Fibroblast of villous mesenchyme (primary cell): ENCODE measurements around the gene MAPK10. TPM values are rescaled to one million over a fixed set of nuclear protein-coding genes. Genes with fewer than 3 reads are reported as not detected.

Source experiments
- DNase-seq: peaks from one replicate; pipeline ENCODE4 v3.0.0-alpha.2; 2010; ENCODE audit warnings: low read depth
- H3K4me3 ChIP-seq: 2 replicates; pipeline ENCODE4 v1.5.1; 2011; ENCODE audit warnings: low read depth, mild to moderate bottlenecking, low read length
- CTCF ChIP-seq: IDR thresholded peaks from 2 replicates; pipeline ENCODE4 v1.5.1; 2012; ENCODE audit warnings: low read depth, mild to moderate bottlenecking, low read length; ENCODE audit not compliant: insufficient read depth
- total RNA-seq: library from RNA; depleted of rRNA; stranded (reverse); fragments of >200 nt; gene quantifications from 2 replicates; pipeline ENCODE4 v1.2.3, GENCODE V29; 2012

MAPK10 gene
- total RNA-seq, 1 donor, result 12.1 TPM

GRCh38 chr4:86160426-86160825 lies 199.4 kb downstream of the MAPK10 start:
- no peak overlapping the region for H3K4me3 ChIP-seq
- TF ChIP-seq CTCF, result no peak
- no peak for DNase-seq

GRCh38 chr4:86159216-86159615 lies 200.6 kb downstream of the MAPK10 start:
- TF ChIP-seq CTCF, result no peak
- no peak overlapping the region for H3K4me3 ChIP-seq
- peak; percentile 26 for DNase-seq

- TF ChIP-seq CTCF, result no peak
Measured at GRCh38 chr4:86156531-86156930, 203.3 kb downstream of the MAPK10 start.

GRCh38 chr4:86155766-86156165 lies 204.1 kb downstream of the MAPK10 start:
- DNase-seq, result no peak
- TF ChIP-seq CTCF, result no peak
- H3K4me3 ChIP-seq, result no peak overlapping the region

More at GRCh38 chr4:86156531-86156930, 203.3 kb downstream of the MAPK10 start:
- DNase-seq, result no peak
- no peak overlapping the region for H3K4me3 ChIP-seq

GRCh38 chr4:86152454-86152853 lies 207.4 kb downstream of the MAPK10 start:
- TF ChIP-seq CTCF, result no peak
- no peak for DNase-seq

GRCh38 chr4:86151196-86151595 lies 208.7 kb downstream of the MAPK10 start:
- DNase-seq, result no peak
- H3K4me3 ChIP-seq, result no peak overlapping the region
- TF ChIP-seq CTCF, result no peak

More at GRCh38 chr4:86152454-86152853, 207.4 kb downstream of the MAPK10 start:
- no peak overlapping the region for H3K4me3 ChIP-seq

- no peak for DNase-seq
- no peak overlapping the region for H3K4me3 ChIP-seq
- no peak for TF ChIP-seq CTCF
Measured at GRCh38 chr4:86141161-86141560, 218.7 kb downstream of the MAPK10 start.
